Measurements from ENCODE around the gene SPRTN. TPM values are rescaled to one million over a fixed set of nuclear protein-coding genes. Genes with fewer than 3 reads are reported as not detected.

The SPRTN gene
- total RNA-seq, 1 experiment from 2014 or later: 14.9 TPM

- Histone ChIP-seq H3K9me2 (ENCODE audit: insufficient read depth) (no peaks in the 10 kb centered on the region), H3K4me2 (ENCODE audit: low read length) (no peak overlapping the region), H3K27me3 (ENCODE audit: insufficient read depth, low read length) (no peaks in the 10 kb centered on the region), H3K79me2 (ENCODE audit: insufficient read depth, low read length) (no peaks in the 10 kb centered on the region), H3K9me3 (ENCODE audit: control insufficient read depth in 1 of 2, insufficient read depth in 1 of 2, low read depth in 1 of 2, low read length in 2 of 2) (no peaks in the 10 kb centered on the region), H3K4me1 (ENCODE audit: control insufficient read depth in 1 of 2, insufficient read depth in 2 of 2, low read length in 2 of 2) (peaks cover 0 to 3% of the 10 kb centered on the region in 2 experiments; a peak in 2 of 4 replicates), H3K9ac (ENCODE audit: low read length) (no peak overlapping the region), H2AFZ (ENCODE audit: low read depth, low read length, poor library complexity, severe bottlenecking) (no peak overlapping the region), H3K27ac (ENCODE audit: low read depth, low read length) (no peak overlapping the region), H4K20me1 (ENCODE audit: insufficient read depth) (no peaks in the 10 kb centered on the region), H3K4me3 (replicated peaks in 1 of 2; ENCODE audit: low read depth in 1 of 2, low read length in 2 of 2) (no peak overlapping the region), H3K36me3 (ENCODE audit: control insufficient read depth in 1 of 2, insufficient read depth in 2 of 2, low read length in 2 of 2) (no peaks in the 10 kb centered on the region)
- DNase-seq (ENCODE audit: low read depth, low spot score) (no peak), ATAC-seq (no peak)
- ChIA-PET RAD21 (ENCODE audit: low non-redundant PET in 1 of 2, low total read pairs in 2 of 2, uncharacterized antibody in 2 of 2, unreplicated experiment in 2 of 2) (no interaction called here), POLR2A (no interaction called here), CTCF (no interaction called here)
- TF ChIP-seq POLR2AphosphoS5 (IDR thresholded peaks at IDR 0.05; ENCODE audit: low read depth, low read length): no peak
- TF ChIP-seq ZFX (IDR thresholded peaks at IDR 0.05): no peak
- no peak for TF ChIP-seq ZNF274 (IDR thresholded peaks at IDR 0.05; ENCODE audit: low read depth, low read length)
- no peak for TF ChIP-seq JUND (IDR thresholded peaks at IDR 0.05)
- no peak for TF ChIP-seq SP1 (IDR thresholded peaks at IDR 0.05; ENCODE audit: low read depth)
- TF ChIP-seq CEBPB (IDR thresholded peaks at IDR 0.05; ENCODE audit: low read depth): no peak
- no peak for TF ChIP-seq ATF3 (IDR thresholded peaks at IDR 0.05)
- no peak for TF ChIP-seq SRF (IDR thresholded peaks at IDR 0.05; ENCODE audit: low read depth)
- TF ChIP-seq REST (IDR thresholded peaks at IDR 0.05; ENCODE audit: low read depth): no peak
- no peak for TF ChIP-seq EZH2phosphoT487 (IDR thresholded peaks at IDR 0.05; ENCODE audit: borderline replicate concordance)
- TF ChIP-seq CBX3 (IDR thresholded peaks at IDR 0.05; ENCODE audit: low read depth): no peak
- TF ChIP-seq, protein P1, sequence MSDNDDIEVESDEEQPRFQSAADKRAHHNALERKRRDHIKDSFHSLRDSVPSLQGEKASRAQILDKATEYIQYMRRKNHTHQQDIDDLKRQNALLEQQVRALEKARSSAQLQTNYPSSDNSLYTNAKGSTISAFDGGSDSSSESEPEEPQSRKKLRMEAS (IDR thresholded peaks at IDR 0.05): no peak
- TF ChIP-seq FOSL1 (IDR thresholded peaks at IDR 0.05; ENCODE audit: low read depth): no peak
- TF ChIP-seq SIN3A (IDR thresholded peaks at IDR 0.05; ENCODE audit: low read depth): no peak
- BruUV-seq (replicated peaks): no TSS peak
- intact Hi-C loops (cut with micrococcal nuclease): no loop called here
Observed at GRCh38 chr1:231313661-231314060, 24.4 kb upstream of the SPRTN start.
